ENCODE results near the gene BSG.

Gene BSG

DNA sequence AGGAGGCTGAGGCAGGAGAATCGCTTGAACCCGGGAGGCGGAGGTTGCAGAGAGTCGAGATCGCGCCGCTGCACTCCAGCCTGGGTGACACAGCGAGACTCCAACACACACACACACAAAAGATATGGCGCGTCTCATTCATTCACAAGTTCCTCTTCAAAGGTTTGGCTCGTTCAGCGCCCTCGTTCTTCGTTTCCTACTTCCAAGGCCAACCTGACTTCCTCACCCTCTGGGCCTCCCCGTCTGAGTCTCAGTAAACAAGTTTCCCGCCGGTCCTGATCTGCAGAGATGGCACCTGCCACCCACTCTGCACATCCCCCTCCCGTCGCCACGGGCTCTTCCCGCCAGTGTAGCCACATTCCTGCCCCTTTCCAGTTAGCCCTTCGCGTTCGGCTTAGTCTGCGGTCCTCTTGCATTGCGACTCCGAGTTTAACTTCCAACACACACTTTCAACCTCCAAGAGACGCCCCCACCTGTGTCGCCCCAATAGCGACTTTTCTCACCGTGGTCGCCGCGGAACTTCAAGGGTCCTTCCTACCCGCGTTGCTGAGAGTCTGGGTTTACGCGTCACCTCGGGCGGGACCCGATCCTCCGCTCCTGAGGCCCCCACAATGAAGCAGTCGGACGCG is 1.3 kb upstream of the BSG start:
- TF ChIP-seq, protein P1, sequence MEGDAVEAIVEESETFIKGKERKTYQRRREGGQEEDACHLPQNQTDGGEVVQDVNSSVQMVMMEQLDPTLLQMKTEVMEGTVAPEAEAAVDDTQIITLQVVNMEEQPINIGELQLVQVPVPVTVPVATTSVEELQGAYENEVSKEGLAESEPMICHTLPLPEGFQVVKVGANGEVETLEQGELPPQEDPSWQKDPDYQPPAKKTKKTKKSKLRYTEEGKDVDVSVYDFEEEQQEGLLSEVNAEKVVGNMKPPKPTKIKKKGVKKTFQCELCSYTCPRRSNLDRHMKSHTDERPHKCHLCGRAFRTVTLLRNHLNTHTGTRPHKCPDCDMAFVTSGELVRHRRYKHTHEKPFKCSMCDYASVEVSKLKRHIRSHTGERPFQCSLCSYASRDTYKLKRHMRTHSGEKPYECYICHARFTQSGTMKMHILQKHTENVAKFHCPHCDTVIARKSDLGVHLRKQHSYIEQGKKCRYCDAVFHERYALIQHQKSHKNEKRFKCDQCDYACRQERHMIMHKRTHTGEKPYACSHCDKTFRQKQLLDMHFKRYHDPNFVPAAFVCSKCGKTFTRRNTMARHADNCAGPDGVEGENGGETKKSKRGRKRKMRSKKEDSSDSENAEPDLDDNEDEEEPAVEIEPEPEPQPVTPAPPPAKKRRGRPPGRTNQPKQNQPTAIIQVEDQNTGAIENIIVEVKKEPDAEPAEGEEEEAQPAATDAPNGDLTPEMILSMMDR (IDR thresholded peaks at IDR 0.05), result no peak

DNA sequence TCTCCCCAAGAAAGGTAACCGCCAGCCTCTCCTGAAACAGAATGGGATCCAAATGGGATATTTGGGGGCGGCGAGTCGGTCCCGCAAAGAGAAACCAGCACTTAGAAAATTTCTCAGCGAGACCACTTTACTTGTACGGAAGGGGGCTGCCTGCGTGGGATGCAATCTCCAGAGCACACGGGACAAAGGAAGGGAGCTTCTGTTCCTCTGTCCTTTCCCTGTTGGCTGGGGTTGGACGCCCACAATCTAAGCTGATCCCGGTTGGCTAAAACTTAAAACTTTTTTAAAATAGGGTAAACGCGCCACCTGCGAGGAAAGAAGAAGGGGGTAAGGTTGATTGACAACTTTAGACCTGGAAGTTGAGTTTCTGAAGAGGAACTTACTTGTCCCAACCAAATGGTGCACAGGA is 826 bp upstream of the BSG start:
- TF ChIP-seq, protein P1 (IDR thresholded peaks at IDR 0.05), result no peak

DNA sequence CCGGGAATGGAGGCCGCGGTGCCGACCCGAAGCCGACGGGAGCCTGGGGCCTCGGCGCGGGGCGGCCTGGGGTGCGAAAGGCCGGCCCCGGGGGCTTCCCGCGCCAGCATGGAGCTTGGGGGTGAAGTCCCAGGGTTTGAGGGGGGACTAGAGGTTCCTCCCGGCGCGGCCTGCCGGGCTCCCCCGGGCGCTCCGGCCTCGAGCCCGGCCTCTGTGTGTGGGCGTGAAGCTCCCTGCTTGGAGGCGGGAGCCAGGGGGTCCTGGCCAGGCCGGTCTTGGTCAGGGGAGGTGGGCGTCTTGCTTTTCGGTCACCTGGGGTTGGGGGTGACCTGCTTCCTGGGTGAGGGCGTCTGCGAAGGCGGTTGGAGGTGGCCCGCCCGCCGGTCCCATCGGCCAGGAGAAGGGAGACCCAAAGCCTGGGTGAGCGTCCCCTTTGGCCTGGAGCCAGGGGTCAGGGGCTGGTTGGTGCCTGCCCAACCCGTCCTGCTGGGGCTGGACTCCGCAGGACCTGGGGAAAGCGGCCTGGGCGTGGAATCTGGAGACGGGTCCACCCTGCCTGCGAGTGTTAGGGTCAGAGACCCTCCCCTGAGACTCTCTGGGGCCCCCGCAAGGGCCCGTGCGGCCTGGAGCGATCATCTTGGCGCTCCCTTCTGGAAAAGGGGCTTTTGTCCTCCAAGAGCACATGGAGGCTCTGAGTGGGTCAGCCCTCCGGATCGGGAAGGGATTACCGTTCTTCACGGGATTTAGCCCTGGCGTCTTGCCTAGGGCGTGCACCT is 535 bp downstream of the BSG start:
- TF ChIP-seq, protein P1 (IDR thresholded peaks at IDR 0.05), result no peak

GRCh38 chr19:573519-573825 is 1.1 kb downstream of the BSG start:
- TF ChIP-seq, protein P1 (IDR thresholded peaks at IDR 0.05), result no peak

GRCh38 chr19:574658-575526 is 2.5 kb downstream of the BSG start:
- TF ChIP-seq, protein P1 (IDR thresholded peaks at IDR 0.05), result no peak

- TF ChIP-seq, protein P1 (IDR thresholded peaks at IDR 0.05), result no peak
Measured at GRCh38 chr19:575527-576506, 3.4 kb downstream of the BSG start.
